HepG2 (cell line): ENCODE measurements around the gene SNRPD3. TPM values are rescaled to one million over a fixed set of nuclear protein-coding genes. Genes with fewer than 3 reads are reported as not detected.

Experiments used
- DMTF1 ChIP-seq: sonication (generic); formaldehyde crosslinking; IDR thresholded peaks from 2 replicates; pipeline ENCODE4 v1.4.0; 2020; ENCODE audit warnings: mild to moderate bottlenecking, missing genetic modification reagents
- GLMP ChIP-seq: sonication (generic); formaldehyde crosslinking; IDR thresholded peaks from 2 replicates; pipeline ENCODE4 v1.9.0; 2021; ENCODE audit warnings: missing genetic modification reagents, mild to moderate bottlenecking, borderline replicate concordance
- IKZF4 ChIP-seq: sonication (generic); formaldehyde crosslinking; IDR thresholded peaks from 2 replicates; pipeline ENCODE4 v1.5.1; 2020; ENCODE audit warnings: borderline replicate concordance, mild to moderate bottlenecking, low read depth, missing genetic modification reagents; ENCODE audit errors: not compliant biosample characterization
- KLF16 ChIP-seq, 2 experiments: sonication (generic) in 1 of 2; formaldehyde crosslinking in 1 of 2; IDR thresholded peaks; 2 replicates each; pipeline versions ENCODE4 v1.6.1 to v1.8.0; 2016 to 2023; ENCODE audit warnings: missing genetic modification reagents in 2 of 2, missing compliant biosample characterization in 1 of 2
- NR2F6 ChIP-seq, 2 experiments: IDR thresholded peaks; 2 replicates each; pipeline ENCODE4 v1.6.1; 2016; ENCODE audit warnings: antibody characterized with exemption in 1 of 2, mild to moderate bottlenecking in 1 of 2
- PAF1 ChIP-seq: IDR thresholded peaks from 2 replicates; pipeline ENCODE4 v1.6.1; 2016; ENCODE audit warnings: missing genetic modification reagents, missing compliant biosample characterization
- PRDM4 ChIP-seq: sonication (generic); formaldehyde crosslinking; IDR thresholded peaks from 2 replicates; pipeline ENCODE4 v1.9.0; 2021; ENCODE audit warnings: missing genetic modification reagents, borderline replicate concordance
- SMARCE1 ChIP-seq: fragments of 450-650 bp; IDR thresholded peaks from 2 replicates; pipeline ENCODE4 v1.6.1; 2017; ENCODE audit warnings: borderline replicate concordance
- SP2 ChIP-seq: sonication (generic); formaldehyde crosslinking; IDR thresholded peaks from 2 replicates; pipeline ENCODE4 v1.5.1; 2020; ENCODE audit warnings: mild to moderate bottlenecking, missing genetic modification reagents
- SRSF4 ChIP-seq: fragments of 200-400 bp; formaldehyde crosslinking; IDR thresholded peaks from one replicate; pipeline ENCODE4 v1.6.1; 2018; ENCODE audit warnings: mild to moderate bottlenecking, low read depth, low read length, moderate library complexity; ENCODE audit not compliant: poor library complexity, severe bottlenecking
- TBP ChIP-seq: sonication (generic); formaldehyde crosslinking; IDR thresholded peaks from 2 replicates; pipeline ENCODE4 v1.5.0; 2020; ENCODE audit warnings: missing genetic modification reagents
- TCF12 ChIP-seq, 2 experiments: fragments of 450-650 bp in 1 of 2; sonication (generic) in 1 of 2; formaldehyde crosslinking in 1 of 2; IDR thresholded peaks; 2 replicates each; pipeline versions ENCODE4 v1.6.1 to v1.8.0; 2017 to 2022; ENCODE audit warnings: antibody characterized with exemption in 1 of 2, mild to moderate bottlenecking in 1 of 2, missing genetic modification reagents in 1 of 2, moderate library complexity in 1 of 2
- ZNF17 ChIP-seq: sonication (generic); formaldehyde crosslinking; IDR thresholded peaks from 2 replicates; pipeline ENCODE4 v1.5.0; 2020; ENCODE audit warnings: mild to moderate bottlenecking, missing genetic modification reagents
- ZNF281 ChIP-seq: sonication (generic); formaldehyde crosslinking; IDR thresholded peaks from 2 replicates; pipeline ENCODE4 v1.4.0; 2020; ENCODE audit warnings: missing genetic modification reagents, borderline replicate concordance
- ZNF331 ChIP-seq: sonication (generic); formaldehyde crosslinking; IDR thresholded peaks from 2 replicates; pipeline ENCODE4 v1.4.0; 2020; ENCODE audit warnings: missing genetic modification reagents
- ZNF513 ChIP-seq: sonication (generic); formaldehyde crosslinking; conservative IDR thresholded peaks from 2 replicates; pipeline ENCODE4 v1.5.0; 2020; ENCODE audit warnings: missing genetic modification reagents
- polyA plus RNA-seq, 8 experiments: library from polyadenylated mRNA; depleted of rRNA in 3 of 8; stranded (reverse) in 7 of 8; unstranded in 1 of 8; fragments of >200 nt; fragmentation: Illumina TruSeq in 4 of 8; extraction: Trizol in 4 of 8; gene quantifications; 2 replicates each; pipeline versions ENCODE4 v1.2.1 to v1.2.3, GENCODE V29; 2011 to 2016; ENCODE audit warnings: low read depth in 4 of 8, missing spikeins in 1 of 8, mixed read lengths in 1 of 8; ENCODE audit not compliant: insufficient read depth in 1 of 8
- total RNA-seq, 5 experiments: library from RNA; depleted of rRNA; stranded (reverse); fragments of >200 nt; fragmentation: Illumina TruSeq; extraction: Trizol; gene quantifications; 2 replicates each; pipeline ENCODE4 v1.2.3, GENCODE V29; 2016; ENCODE audit warnings: low read depth in 1 of 5

The SNRPD3 gene
- total and polyA plus RNA-seq, 2 of the 13 experiments (the other 11 are each of a cell fraction or from before 2014, with no cell fraction given): 110 to 209 TPM

GRCh38 chr22:24555165-24556039, at the start of gene SNRPD3 (continued):
- TF ChIP-seq ZNF281 (CRISPR knock-in tag) (0 out of 2 replicates have a peak, but pooled peaks have one; percentile 32), GLMP (no peak), SP2 (peak; percentile 85), KLF16 (CRISPR knock-in tag; IDR thresholded peaks at IDR 0.05) (peak in 1 of 2 experiments; percentile 97; a peak in 2 of 4 replicates), TBP (CRISPR knock-in tag) (no peak), SMARCE1 (no peak), IKZF4 (CRISPR knock-in tag) (peak; percentile 60), TCF12 (IDR thresholded peaks at IDR 0.05) (no peak), TCF12 (CRISPR knock-in tag; IDR thresholded peaks at IDR 0.05) (peak; percentile 81), ZNF331 (CRISPR knock-in tag) (peak; percentile 72; the same call in 1 of the 2 replicates), ZNF513 (CRISPR knock-in tag) (peak; percentile 84; the same call in 1 of the 2 replicates), PAF1 (no peak), SRSF4 (no peak), ZNF17 (no peak), DMTF1 (no peak), PRDM4 (CRISPR knock-in tag) (peak; percentile 68; the same call in 1 of the 2 replicates), NR2F6 (IDR thresholded peaks at IDR 0.05) (no peak), NR2F6 (CRISPR knock-in tag; IDR thresholded peaks at IDR 0.05) (peak; percentile 70)
